UCSD-AML1 (cell line): ENCODE data around the gene ESPNL.
"Not testable (repeated sequence)": the region's sequence is repeated elsewhere in the genome, so short reads cannot be mapped to it uniquely, and the experiment has no call there.

Experiments used
- DNase-seq: peaks from one replicate; lab custom pipeline; 2025; ENCODE audit not compliant: unreplicated experiment; lab: John Stamatoyannopoulos, UW

ESPNL gene

DNA sequence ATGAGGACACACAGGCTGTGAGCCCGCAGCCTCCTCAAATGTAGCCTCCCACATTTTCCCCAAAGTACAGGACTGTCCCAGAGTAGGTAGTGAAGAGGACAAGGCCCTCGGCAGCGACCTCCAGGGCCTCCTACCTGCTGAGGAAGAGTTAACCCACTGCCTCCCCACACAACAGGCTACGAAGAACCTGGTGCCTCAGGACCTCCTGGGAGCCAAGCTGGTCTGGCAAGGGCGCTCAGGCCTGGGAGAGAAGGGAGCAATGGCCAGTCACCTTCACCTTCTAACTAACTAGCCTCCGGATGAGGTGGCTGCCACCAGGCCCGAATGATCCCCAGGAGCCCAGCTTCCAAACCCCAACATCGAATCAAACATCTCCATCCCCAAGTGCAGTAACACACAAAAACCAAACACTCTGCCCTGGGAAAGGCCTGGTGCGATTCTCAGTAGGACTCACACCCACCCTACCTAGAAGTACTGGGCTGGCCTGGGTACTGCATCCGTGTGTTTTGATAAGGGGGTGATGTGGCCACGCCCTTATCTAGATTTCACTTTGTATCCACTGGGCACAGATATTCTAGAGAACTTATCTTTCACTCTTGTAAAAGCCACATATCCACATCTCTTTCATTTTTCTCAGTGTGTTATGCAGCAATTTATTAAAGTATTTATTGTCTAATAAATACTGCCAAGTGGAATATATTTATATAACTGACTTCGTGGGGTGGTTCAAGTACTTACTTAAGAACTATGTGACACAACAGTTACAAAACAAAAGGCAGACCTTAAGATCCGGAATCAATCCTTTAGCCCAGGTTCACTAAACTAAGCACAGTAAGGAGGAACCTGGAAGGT lies 68.3 kb downstream of the ESPNL start:
- no peak for DNase-seq

DNA sequence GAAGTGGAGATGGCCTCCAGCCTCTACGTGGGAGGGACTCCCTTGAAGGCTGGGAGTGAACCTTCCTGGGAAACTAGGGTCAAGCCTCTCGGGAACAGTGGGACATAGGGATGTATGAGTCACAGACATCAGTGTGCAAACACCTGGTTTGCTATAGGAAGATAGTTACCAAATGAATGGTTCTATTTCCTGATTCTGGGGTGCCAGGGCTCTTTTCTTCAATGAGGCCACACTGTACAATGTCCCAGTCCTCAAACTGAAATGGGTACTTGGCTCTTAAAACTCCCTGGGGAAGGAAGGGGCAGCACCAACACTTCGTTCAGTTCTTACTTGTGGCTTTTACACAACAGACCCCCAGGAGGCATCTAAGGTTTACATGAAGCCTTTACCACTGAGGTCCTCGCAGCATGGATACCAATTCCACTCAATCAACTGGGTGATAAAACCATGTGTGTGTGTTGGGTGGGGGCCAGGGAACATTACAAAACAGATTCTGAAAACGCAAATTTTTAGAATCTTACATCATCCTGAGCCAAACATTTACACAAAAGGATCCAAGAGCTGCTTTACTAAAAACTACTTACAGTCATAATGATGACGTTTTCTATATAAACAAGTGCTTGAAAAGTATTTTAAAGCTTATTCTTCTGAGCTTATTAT lies 69.0 kb downstream of the ESPNL start:
- DNase-seq = no peak

DNA sequence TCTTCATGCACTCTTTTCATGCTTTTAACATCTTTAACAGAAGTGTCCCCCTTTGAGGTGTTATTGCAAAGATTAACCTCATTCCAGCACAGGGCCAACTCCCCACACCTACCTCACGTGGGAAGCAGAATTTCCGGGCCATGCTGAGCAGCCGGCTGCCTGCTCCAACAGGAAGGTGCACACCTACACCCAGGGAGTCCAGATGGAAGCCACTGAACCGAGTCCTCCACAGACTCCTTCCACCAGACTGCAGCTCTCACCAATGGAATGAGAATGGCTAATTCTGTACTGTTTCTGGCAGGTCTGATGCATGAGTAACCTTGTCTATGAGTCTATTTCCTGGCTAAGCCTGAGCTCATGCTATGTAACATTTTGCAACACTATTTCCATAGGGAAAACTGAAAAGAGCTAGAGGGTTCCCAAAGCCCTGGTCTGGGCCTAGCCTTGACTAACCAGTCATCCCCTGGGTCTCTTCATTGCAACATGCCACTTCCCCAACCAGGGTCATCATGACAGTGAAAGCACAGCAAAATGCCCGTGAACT lies 69.6 kb downstream of the ESPNL start:
- no peak for DNase-seq

DNA sequence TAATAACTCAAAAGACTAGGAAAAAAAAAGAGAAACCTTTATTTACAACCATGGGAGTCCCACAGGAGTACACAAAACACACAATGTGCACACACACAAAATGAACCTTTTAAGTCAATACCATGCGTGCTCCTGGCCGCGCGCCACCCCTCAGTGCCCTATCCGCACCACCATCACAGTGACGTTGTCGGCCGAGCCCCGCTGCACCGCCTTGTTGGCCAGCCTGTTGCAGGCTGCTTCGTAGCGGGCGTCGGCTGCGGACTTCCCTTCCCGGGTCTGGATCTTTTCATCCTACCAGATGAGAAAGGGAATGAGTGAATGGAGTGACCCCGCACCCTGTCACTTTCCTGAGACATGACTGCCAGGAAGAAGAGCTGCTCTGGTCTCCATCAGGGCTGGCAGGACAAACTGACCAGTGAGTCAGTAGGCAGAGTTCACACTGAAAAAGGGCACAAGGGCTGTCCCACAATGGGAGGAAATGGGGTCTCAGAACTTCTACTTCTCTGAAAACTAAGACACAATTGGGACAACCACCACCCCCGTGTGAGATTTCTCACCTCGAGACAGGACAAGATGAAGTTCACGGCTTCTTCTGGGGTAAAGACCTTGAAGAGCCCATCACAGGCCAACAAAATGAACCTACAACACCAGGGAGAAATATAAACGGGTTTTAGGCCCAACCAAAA lies 70.4 kb downstream of the ESPNL start:
- DNase-seq = no peak

DNA sequence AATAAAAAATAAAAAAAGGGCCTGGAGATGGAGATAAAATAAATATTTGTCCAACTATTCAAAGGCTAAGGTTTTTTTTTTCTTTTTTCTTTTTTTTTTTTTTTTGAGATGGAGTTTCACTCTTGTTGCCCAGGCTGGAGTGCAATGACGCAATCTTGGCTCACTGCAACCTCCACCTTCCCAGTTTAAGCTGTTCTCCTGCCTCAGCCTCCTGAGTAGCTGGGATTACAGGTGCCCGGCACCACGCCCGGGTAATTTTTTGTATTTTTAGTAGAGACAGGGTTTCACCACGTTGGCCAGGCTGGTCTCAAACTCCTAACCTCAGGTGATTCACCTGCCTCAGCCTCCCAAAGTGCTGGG lies 70.9 kb downstream of the ESPNL start:
- DNase-seq = not testable (repeated sequence)

DNA sequence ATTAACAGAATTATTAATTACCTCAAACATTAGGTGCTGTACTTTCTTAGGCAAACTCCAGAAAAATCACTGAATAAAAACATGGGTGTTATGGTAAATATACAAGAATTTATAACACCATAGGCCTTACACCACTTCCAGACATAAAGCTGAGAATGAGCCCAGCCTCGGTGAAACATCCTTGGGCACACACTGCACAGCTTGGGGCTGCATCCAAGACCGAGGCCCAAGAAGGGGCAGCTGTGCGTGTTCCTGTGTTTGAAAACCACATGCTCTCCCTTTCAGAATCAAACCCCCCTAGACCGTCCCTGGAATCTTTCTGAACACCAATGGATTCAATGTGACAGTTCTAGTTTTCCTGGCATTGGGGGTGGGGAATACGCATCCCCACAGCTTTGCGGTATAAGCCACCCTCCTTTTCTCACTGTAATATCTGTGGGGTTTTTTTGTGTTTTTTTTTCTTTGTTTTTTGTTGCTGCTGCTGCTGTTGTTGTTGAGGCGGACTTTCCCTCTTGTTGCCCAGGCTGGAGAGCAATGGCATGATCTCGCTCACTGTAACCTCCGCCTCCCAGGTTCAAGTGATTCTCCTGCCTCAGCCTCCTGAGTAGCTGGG lies 71.5 kb downstream of the ESPNL start:
- DNase-seq = no peak

DNA sequence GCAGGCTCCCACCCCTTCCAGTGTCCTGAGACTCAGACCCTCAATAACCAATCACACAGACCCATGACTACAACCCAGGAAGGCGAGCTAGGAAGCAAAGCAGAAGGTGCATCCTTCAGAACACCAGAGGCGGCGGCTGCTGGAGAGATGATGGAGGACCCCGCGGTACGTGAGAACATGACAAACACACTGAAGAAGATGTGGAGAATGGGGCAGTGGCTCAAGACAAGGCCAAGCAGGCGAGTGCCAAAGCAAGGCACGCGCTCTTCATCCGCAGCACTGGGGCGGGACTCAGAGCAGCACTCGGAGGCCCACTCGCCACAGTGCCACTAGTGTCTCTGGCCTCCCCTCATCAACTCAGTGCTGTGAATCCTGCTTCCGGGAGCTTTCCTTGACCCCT lies 72.3 kb downstream of the ESPNL start:
- no peak for DNase-seq

DNA sequence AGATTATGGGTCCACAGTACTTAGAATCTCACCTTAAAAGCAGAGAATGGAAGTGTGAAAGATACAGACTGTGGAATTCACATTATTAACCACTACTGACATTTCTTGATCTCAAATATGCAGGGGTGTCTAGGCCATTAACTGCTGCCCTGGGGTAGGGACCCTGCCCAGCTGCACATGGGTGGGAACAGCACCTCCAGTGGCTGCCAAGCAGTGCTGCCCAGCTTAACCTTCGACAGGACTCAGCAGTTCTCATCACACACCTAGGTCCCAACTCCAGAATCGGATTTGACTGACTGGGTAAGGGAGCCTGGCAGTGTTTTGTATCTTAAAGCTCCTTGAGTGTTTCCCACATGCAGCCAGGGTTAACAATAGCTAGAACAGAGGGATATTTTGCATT lies 73.6 kb downstream of the ESPNL start:
- DNase-seq = no peak

DNA sequence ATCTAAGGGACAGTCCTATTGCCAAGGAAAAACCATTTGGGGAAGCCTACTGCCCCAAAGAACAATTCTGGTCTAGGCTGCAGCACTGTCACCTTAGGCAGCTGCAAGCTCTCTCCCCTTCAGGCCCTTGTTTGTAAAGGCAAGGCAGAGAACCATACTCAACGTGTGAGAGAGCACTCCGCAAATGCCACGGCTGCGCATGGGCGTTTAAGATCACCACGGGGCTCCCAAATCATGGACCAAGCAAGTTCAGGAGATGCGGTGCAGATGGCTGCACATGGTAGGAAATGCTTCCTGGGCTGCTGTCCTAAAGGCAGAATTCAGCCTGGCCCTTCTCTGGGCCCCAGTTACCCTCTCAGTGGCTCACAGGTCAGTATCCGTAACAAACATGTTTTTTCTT lies 74.2 kb downstream of the ESPNL start:
- DNase-seq = no peak

DNA sequence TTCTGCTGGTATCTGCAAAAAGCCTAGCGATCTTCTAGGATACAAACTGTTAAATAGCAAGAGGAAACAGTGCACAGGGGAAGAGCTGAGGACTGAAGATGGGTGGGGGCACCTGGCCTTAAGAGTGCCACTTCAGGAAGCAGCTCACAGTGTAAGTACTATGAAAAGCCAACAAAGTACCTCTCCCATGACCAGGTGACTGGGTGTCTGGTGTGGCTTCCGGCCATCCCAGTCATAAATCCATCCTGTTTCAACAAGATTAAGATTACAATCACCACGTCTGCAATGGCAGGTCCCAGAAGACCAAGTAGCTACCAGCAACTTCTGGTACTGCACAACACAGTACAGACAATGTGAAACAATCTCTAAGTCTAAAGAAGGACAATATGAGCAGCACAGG lies 74.6 kb downstream of the ESPNL start:
- DNase-seq = no peak

DNA sequence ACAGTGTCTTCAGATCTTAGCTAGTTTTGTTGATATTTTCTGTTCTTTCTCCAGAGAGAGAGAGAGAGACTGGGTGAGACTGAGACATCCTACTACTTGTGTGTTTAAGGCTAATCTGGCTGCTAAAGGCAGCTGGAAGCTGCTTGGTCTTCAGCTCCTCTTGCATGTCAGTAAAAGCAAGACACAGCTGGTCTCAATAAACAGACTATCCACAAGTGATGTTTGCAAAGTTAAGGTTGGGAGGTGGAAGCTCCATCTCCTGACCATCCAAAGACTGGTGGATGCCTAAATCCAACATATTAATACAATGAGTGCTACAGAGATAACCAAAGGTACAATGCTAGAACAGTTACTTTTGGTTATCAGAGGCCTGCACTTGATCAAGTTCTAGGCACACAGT lies 76.5 kb downstream of the ESPNL start:
- DNase-seq = no peak

DNA sequence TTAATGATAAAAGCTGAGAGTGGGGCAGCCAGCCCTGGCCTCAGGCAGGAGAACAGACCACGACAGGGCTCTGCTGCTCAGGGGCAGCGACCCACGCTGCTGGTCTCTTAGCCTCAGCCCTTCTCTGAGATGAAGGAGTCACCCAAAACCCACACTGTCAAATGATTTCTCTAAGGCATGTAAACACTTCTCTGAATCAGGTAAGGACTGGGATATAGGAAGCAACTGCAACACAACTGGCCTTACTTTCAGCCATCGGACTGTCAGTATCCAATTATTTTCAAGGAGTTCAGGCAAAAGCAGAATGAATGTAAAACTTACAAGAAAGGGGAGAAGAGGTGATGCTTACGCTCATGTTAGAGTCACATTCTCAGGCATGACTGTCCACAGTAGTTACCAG lies 80.4 kb downstream of the ESPNL start:
- no peak for DNase-seq

DNA sequence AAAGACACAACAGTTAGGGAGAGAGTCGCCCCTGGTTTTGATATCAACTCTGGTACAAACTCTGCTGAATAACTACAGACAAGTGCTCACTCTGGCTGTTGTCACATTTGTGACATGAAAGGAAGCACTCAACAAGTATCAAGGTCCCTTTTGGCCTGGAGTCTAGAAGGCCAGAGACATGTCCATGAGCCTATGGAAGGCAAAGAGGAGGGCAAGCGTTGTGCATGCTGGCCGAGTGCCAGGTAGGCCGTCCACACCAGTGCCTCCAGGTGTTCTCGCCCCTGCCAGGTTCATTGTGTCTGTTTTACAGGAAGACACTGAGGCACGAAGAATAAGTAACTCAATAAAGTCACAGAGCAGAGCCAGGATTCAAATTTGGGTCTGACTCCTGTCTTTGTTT lies 82.2 kb downstream of the ESPNL start:
- no peak for DNase-seq
